HEK293 (cell line): ENCODE measurements around the gene TESK2.

Experiments
- BCL11B ChIP-seq: fragments of 450-650 bp; formaldehyde crosslinking; IDR thresholded peaks from 2 replicates; pipeline ENCODE4 v1.5.1; 2016; ENCODE audit warnings: low read depth, missing biosample characterization, missing genetic modification characterization
- EGR2 ChIP-seq: fragments of 450-650 bp; formaldehyde crosslinking; IDR thresholded peaks from 2 replicates; pipeline ENCODE4 v1.5.1; 2016; ENCODE audit warnings: low read depth, missing biosample characterization, missing genetic modification characterization
- GLIS1 ChIP-seq: fragments of 450-650 bp; formaldehyde crosslinking; IDR thresholded peaks from 2 replicates; pipeline ENCODE4 v1.5.1; 2016; ENCODE audit warnings: missing biosample characterization, missing genetic modification characterization
- KLF1 ChIP-seq: fragments of 450-650 bp; formaldehyde crosslinking; IDR thresholded peaks from 2 replicates; pipeline ENCODE4 v1.5.1; 2016; ENCODE audit warnings: missing biosample characterization, missing genetic modification characterization
- PBX3 ChIP-seq: sonication (generic); formaldehyde crosslinking; IDR thresholded peaks from 2 replicates; pipeline ENCODE4 v1.8.1; 2022; ENCODE audit warnings: mild to moderate bottlenecking, moderate library complexity, missing genetic modification reagents
- PRDM6 ChIP-seq: fragments of 450-650 bp; formaldehyde crosslinking; IDR thresholded peaks from 2 replicates; pipeline ENCODE4 v1.5.1; 2017; ENCODE audit warnings: missing biosample characterization, missing genetic modification characterization
- SALL2 ChIP-seq: fragments of 450-650 bp; formaldehyde crosslinking; IDR thresholded peaks from 2 replicates; pipeline ENCODE4 v1.5.0; 2017; ENCODE audit warnings: missing biosample characterization, mild to moderate bottlenecking, missing genetic modification characterization, borderline replicate concordance
- SETDB1 ChIP-seq: IDR thresholded peaks from one replicate; pipeline ENCODE4 v1.6.1; 2017; ENCODE audit warnings: mild to moderate bottlenecking, low read length, moderate library complexity, mixed read lengths; ENCODE audit not compliant: insufficient read length
- SP2 ChIP-seq: fragments of 450-650 bp; formaldehyde crosslinking; IDR thresholded peaks from 2 replicates; pipeline ENCODE4 v1.5.1; 2016; ENCODE audit warnings: missing biosample characterization, missing genetic modification characterization
- SP3 ChIP-seq: fragments of 450-650 bp; formaldehyde crosslinking; IDR thresholded peaks from 2 replicates; pipeline ENCODE4 v1.5.1; 2016; ENCODE audit warnings: missing biosample characterization, missing genetic modification characterization
- ZBTB1 ChIP-seq: fragments of 450-650 bp; formaldehyde crosslinking; IDR thresholded peaks from 2 replicates; pipeline ENCODE4 v1.5.1; 2016; ENCODE audit warnings: missing biosample characterization, missing genetic modification characterization
- ZBTB48 ChIP-seq: fragments of 450-650 bp; formaldehyde crosslinking; IDR thresholded peaks from 2 replicates; pipeline ENCODE4 v1.5.1; 2016; ENCODE audit warnings: missing biosample characterization, missing genetic modification characterization
- ZBTB8A ChIP-seq: fragments of 450-650 bp; formaldehyde crosslinking; IDR thresholded peaks from 2 replicates; pipeline ENCODE4 v1.5.1; 2016; ENCODE audit warnings: missing biosample characterization, missing genetic modification characterization
- ZFP37 ChIP-seq: fragments of 450-650 bp; formaldehyde crosslinking; IDR thresholded peaks from 2 replicates; pipeline ENCODE4 v1.5.1; 2016; ENCODE audit warnings: missing biosample characterization, missing genetic modification characterization
- ZIC2 ChIP-seq: fragments of 450-650 bp; formaldehyde crosslinking; IDR thresholded peaks from 2 replicates; pipeline ENCODE4 v1.5.1; 2016; ENCODE audit warnings: missing biosample characterization, missing genetic modification characterization
- ZNF10 ChIP-seq: fragments of 450-650 bp; formaldehyde crosslinking; IDR thresholded peaks from 2 replicates; pipeline ENCODE4 v1.5.1; 2017; ENCODE audit warnings: missing biosample characterization, missing genetic modification characterization
- ZNF133 ChIP-seq: fragments of 450-650 bp; formaldehyde crosslinking; IDR thresholded peaks from 2 replicates; pipeline ENCODE4 v1.5.1; 2016; ENCODE audit warnings: missing biosample characterization, missing genetic modification characterization
- ZNF2 ChIP-seq: fragments of 450-650 bp; formaldehyde crosslinking; IDR thresholded peaks from 2 replicates; pipeline ENCODE4 v1.5.1; 2016; ENCODE audit warnings: missing biosample characterization, missing genetic modification characterization
- ZNF23 ChIP-seq: fragments of 450-650 bp; formaldehyde crosslinking; IDR thresholded peaks from 2 replicates; pipeline ENCODE4 v1.5.1; 2016; ENCODE audit warnings: missing biosample characterization, missing genetic modification characterization, borderline replicate concordance
- ZNF292 ChIP-seq: fragments of 450-650 bp; formaldehyde crosslinking; IDR thresholded peaks from 2 replicates; pipeline ENCODE4 v1.5.1; 2016; ENCODE audit warnings: low read depth, missing biosample characterization, missing genetic modification characterization, borderline replicate concordance
- ZNF324 ChIP-seq: fragments of 450-650 bp; formaldehyde crosslinking; IDR thresholded peaks from 2 replicates; pipeline ENCODE4 v1.5.1; 2016; ENCODE audit warnings: missing biosample characterization, missing genetic modification characterization
- ZNF354C ChIP-seq: fragments of 450-650 bp; formaldehyde crosslinking; IDR thresholded peaks from 2 replicates; pipeline ENCODE4 v1.5.1; 2016; ENCODE audit warnings: missing biosample characterization, missing genetic modification characterization, low read depth, borderline replicate concordance
- ZNF555 ChIP-seq: fragments of 450-650 bp; formaldehyde crosslinking; conservative IDR thresholded peaks from 2 replicates; pipeline ENCODE4 v1.5.1; 2017; ENCODE audit warnings: missing biosample characterization, mild to moderate bottlenecking, missing genetic modification characterization, inconsistent platforms
- ZNF561 ChIP-seq: fragments of 450-650 bp; IDR thresholded peaks from 2 replicates; pipeline ENCODE4 v1.5.1; 2018; ENCODE audit warnings: missing biosample characterization, missing genetic modification characterization, borderline replicate concordance
- ZNF600 ChIP-seq: fragments of 450-650 bp; formaldehyde crosslinking; IDR thresholded peaks from 2 replicates; pipeline ENCODE4 v1.5.1; 2016; ENCODE audit warnings: missing biosample characterization, missing genetic modification characterization
- ZNF623 ChIP-seq: fragments of 450-650 bp; formaldehyde crosslinking; IDR thresholded peaks from 2 replicates; pipeline ENCODE4 v1.5.1; 2016; ENCODE audit warnings: missing biosample characterization, missing genetic modification characterization
- ZNF639 ChIP-seq: fragments of 450-650 bp; formaldehyde crosslinking; IDR thresholded peaks from 2 replicates; pipeline ENCODE4 v1.5.1; 2016; ENCODE audit warnings: missing biosample characterization, missing genetic modification characterization
- ZNF654 ChIP-seq: fragments of 450-650 bp; formaldehyde crosslinking; IDR thresholded peaks from 2 replicates; pipeline ENCODE4 v1.5.1; 2016; ENCODE audit warnings: low read depth, missing biosample characterization, missing genetic modification characterization
- ZNF664 ChIP-seq: fragments of 450-650 bp; formaldehyde crosslinking; IDR thresholded peaks from 2 replicates; pipeline ENCODE4 v1.5.1; 2016; ENCODE audit warnings: missing biosample characterization, missing genetic modification characterization
- ZNF692 ChIP-seq: fragments of 450-650 bp; formaldehyde crosslinking; IDR thresholded peaks from 2 replicates; pipeline ENCODE4 v1.5.1; 2016; ENCODE audit warnings: missing biosample characterization, missing genetic modification characterization
- ZNF76 ChIP-seq: fragments of 450-650 bp; formaldehyde crosslinking; IDR thresholded peaks from 2 replicates; pipeline ENCODE4; 2016; ENCODE audit warnings: low read depth, missing biosample characterization, missing genetic modification characterization, borderline replicate concordance
- ZNF792 ChIP-seq: fragments of 450-650 bp; formaldehyde crosslinking; IDR thresholded peaks from 2 replicates; pipeline ENCODE4 v1.5.1; 2016; ENCODE audit warnings: missing biosample characterization, missing genetic modification characterization
- ZNF830 ChIP-seq: fragments of 450-650 bp; IDR thresholded peaks from 2 replicates; pipeline ENCODE4 v1.5.0; 2018; ENCODE audit warnings: missing biosample characterization, missing genetic modification characterization, low read depth, mild to moderate bottlenecking, moderate library complexity
- TF ChIP-seq, protein P1 (sequence below): fragments of 450-650 bp; formaldehyde crosslinking; IDR thresholded peaks from 2 replicates; pipeline ENCODE4 v1.5.1; 2016; ENCODE audit warnings: missing biosample characterization, missing genetic modification characterization, low read depth

Gene TESK2

DNA sequence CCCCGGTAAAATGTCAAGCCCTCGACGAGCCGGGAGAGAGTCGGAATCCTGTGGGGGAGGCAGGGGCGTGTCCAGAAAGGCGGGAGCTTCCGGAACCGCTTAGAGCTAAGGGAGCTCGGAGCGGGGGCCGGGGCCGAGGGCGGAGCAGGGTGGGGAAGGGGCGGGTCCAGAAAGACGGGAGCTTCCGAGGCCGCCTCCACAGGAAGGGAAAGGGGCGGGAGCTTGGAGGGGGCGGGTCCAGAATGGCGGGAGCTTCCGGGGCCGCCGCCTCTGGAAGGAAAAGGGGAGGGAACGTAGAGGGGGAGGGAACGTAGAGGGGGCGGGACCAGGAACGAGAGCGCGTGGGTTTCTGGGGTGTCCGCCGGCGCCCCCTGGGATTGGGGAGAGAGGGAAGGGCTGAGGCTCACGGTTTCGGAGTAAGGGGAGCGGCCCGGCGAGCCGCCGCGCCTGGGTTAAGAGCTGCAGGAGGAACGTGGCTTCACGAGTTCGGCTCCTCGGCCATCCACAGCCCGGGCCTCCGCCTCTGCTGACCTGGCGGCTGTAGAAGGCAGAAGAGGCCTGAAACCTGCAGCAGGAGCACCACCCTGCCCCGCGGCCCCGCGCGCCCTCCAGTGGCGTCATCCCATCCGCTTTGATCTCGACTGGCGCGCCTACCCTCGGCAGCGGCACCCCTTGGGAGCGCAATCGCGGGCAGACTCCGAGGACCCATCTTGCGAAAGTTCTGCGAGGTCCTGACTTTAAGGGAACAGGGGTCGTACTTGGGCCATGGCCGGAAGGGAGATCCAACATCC is 187.2 kb downstream of the TESK2 start (continued):
- TF ChIP-seq ZNF830 (tag by site-specific recombination) = no peak
- peak; percentile 86 for TF ChIP-seq ZNF692 (tag by site-specific recombination)
- TF ChIP-seq ZIC2 = peak; percentile 70
- peak; percentile 92 for TF ChIP-seq KLF1 (tag by site-specific recombination)
- peak; percentile 85; the same call in 1 of the 2 replicates for TF ChIP-seq BCL11B
- 0 out of 2 replicates have a peak, but pooled peaks have one; percentile 71 for TF ChIP-seq PBX3 (CRISPR knock-in tag)
- peak; percentile 99 for TF ChIP-seq ZNF2 (tag by site-specific recombination)
- TF ChIP-seq ZNF664 (tag by site-specific recombination) = no peak
- TF ChIP-seq ZNF354C (tag by site-specific recombination) = no peak
- TF ChIP-seq ZBTB8A (tag by site-specific recombination) = peak; percentile 97
- TF ChIP-seq ZNF292 (tag by site-specific recombination) = no peak
- peak; percentile 43 for TF ChIP-seq ZNF654
- peak; percentile 95 for TF ChIP-seq ZNF561
- peak; percentile 92 for TF ChIP-seq ZFP37
- TF ChIP-seq EGR2 (tag by site-specific recombination) = peak; percentile 87
- peak; percentile 82 for TF ChIP-seq ZNF10 (tag by site-specific recombination)
- TF ChIP-seq ZNF324 (tag by site-specific recombination) = peak; percentile 93
- peak; percentile 28; the same call in 1 of the 2 replicates for TF ChIP-seq ZBTB1 (tag by site-specific recombination)
- peak; percentile 49 for TF ChIP-seq ZNF600 (tag by site-specific recombination)
- TF ChIP-seq SETDB1 = no peak
- peak; percentile 29; the same call in 1 of the 2 replicates for TF ChIP-seq ZNF623 (tag by site-specific recombination)
- peak; percentile 84 for TF ChIP-seq ZNF792
- no peak for TF ChIP-seq PRDM6
- TF ChIP-seq ZBTB48 (tag by site-specific recombination) = peak; percentile 81; the same call in 1 of the 2 replicates
- no peak for TF ChIP-seq ZNF555
- peak; percentile 76 for TF ChIP-seq ZNF639
- peak; percentile 97 for TF ChIP-seq SP3
- no peak for TF ChIP-seq ZNF23 (tag by site-specific recombination)
- peak; percentile 96 for TF ChIP-seq ZNF76 (tag by site-specific recombination)
- TF ChIP-seq GLIS1 = peak; percentile 74
- no peak; the same call in 1 of the 2 replicates for TF ChIP-seq ZNF133 (tag by site-specific recombination)
- TF ChIP-seq, protein P1, sequence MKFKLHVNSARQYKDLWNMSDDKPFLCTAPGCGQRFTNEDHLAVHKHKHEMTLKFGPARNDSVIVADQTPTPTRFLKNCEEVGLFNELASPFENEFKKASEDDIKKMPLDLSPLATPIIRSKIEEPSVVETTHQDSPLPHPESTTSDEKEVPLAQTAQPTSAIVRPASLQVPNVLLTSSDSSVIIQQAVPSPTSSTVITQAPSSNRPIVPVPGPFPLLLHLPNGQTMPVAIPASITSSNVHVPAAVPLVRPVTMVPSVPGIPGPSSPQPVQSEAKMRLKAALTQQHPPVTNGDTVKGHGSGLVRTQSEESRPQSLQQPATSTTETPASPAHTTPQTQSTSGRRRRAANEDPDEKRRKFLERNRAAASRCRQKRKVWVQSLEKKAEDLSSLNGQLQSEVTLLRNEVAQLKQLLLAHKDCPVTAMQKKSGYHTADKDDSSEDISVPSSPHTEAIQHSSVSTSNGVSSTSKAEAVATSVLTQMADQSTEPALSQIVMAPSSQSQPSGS (tag by site-specific recombination) = peak; percentile 84
- no peak for TF ChIP-seq SALL2
- peak; percentile 96 for TF ChIP-seq SP2 (tag by site-specific recombination)
